Neuronal stem cell (in vitro differentiated cells): ENCODE data around the gene BRPF3.

Source experiments
- DNase-seq: peaks from one replicate; pipeline ENCODE4 v3.0.0-alpha.2; 2013; ENCODE audit warnings: low spot score
- H2AFZ ChIP-seq: one replicate; pipeline ENCODE4 v1.6.1; 2013; ENCODE audit warnings: mild to moderate bottlenecking, low read length, inconsistent platforms
- H2AK5ac ChIP-seq: 2 replicates; pipeline ENCODE4 v1.6.1; 2013; ENCODE audit warnings: low read depth, mild to moderate bottlenecking, inconsistent platforms, low read length, moderate library complexity, mixed read lengths
- H2BK120ac ChIP-seq: 2 replicates; pipeline ENCODE4 v1.6.1; 2013; ENCODE audit warnings: low read depth, mild to moderate bottlenecking, inconsistent platforms, low read length, moderate library complexity, mixed read lengths
- H2BK12ac ChIP-seq: one replicate; pipeline ENCODE4 v1.6.1; 2013; ENCODE audit warnings: low read length, inconsistent platforms
- H2BK15ac ChIP-seq: 2 replicates; pipeline ENCODE4 v1.6.1; 2013; ENCODE audit warnings: mild to moderate bottlenecking, low read length, inconsistent platforms, mixed read lengths
- H2BK5ac ChIP-seq: one replicate; pipeline ENCODE4 v1.6.1; 2013; ENCODE audit warnings: inconsistent platforms, mild to moderate bottlenecking, low read length, moderate library complexity
- H3K14ac ChIP-seq: one replicate; pipeline ENCODE4 v1.6.1; 2013; ENCODE audit warnings: low read length, inconsistent platforms
- H3K18ac ChIP-seq: 2 replicates; pipeline ENCODE4 v1.6.1; 2013; ENCODE audit warnings: low read length, inconsistent platforms
- H3K23ac ChIP-seq: 2 replicates; pipeline ENCODE4 v1.6.1; 2013; ENCODE audit warnings: low read depth, mild to moderate bottlenecking, mixed read lengths, low read length, inconsistent platforms; ENCODE audit not compliant: poor library complexity
- H3K27ac ChIP-seq: replicated peaks from 3 replicates; pipeline ENCODE4 v1.5.1; 2013; ENCODE audit warnings: low read length, inconsistent platforms
- H3K27me3 ChIP-seq, 3 experiments: 2 replicates each; pipeline ENCODE4 v1.6.1; 2013; ENCODE audit warnings: low read length in 3 of 3, mild to moderate bottlenecking in 2 of 3, inconsistent platforms in 1 of 3, low read depth in 1 of 3, mixed read lengths in 1 of 3, moderate library complexity in 1 of 3; ENCODE audit not compliant: control insufficient read depth in 3 of 3, insufficient read depth in 3 of 3
- H3K36me3 ChIP-seq, 2 donors: replicated peaks in 1 of 2; 2 replicates each; pipeline ENCODE4 v1.6.1; 2013; ENCODE audit warnings: low read length in 2 of 2; ENCODE audit not compliant: control insufficient read depth in 2 of 2, insufficient read depth in 2 of 2
- H3K4ac ChIP-seq: 2 replicates; pipeline ENCODE4 v1.6.1; 2013; ENCODE audit warnings: inconsistent platforms, mild to moderate bottlenecking, low read length, moderate library complexity
- H3K4me1 ChIP-seq, 2 donors: 1 replicate in 1 of 2; 2 replicates in 1 of 2; pipeline ENCODE4 v1.6.1; 2013; ENCODE audit warnings: low read length in 2 of 2, low read depth in 1 of 2; ENCODE audit not compliant: control insufficient read depth in 2 of 2, insufficient read depth in 1 of 2
- H3K4me2 ChIP-seq: one replicate; pipeline ENCODE4 v1.6.1; 2013; ENCODE audit warnings: mild to moderate bottlenecking, low read length, inconsistent platforms; ENCODE audit not compliant: insufficient read depth, poor library complexity, severe bottlenecking
- H3K4me3 ChIP-seq, 2 donors: 2 replicates each; pipeline ENCODE4 v1.5.1; 2013; ENCODE audit warnings: low read length in 2 of 2, mild to moderate bottlenecking in 2 of 2, inconsistent platforms in 1 of 2, moderate library complexity in 1 of 2
- H3K79me1 ChIP-seq: one replicate; pipeline ENCODE4 v1.6.1; 2013; ENCODE audit warnings: low read depth, mild to moderate bottlenecking, inconsistent platforms, low read length, moderate library complexity
- H3K9ac ChIP-seq: one replicate; pipeline ENCODE4 v1.6.1; 2013; ENCODE audit warnings: mild to moderate bottlenecking, low read depth, low read length, inconsistent platforms; ENCODE audit not compliant: poor library complexity
- H3K9me3 ChIP-seq, 2 donors: replicated peaks in 1 of 2; 2 replicates each; pipeline versions ENCODE3 to v1.6.1; 2013; ENCODE audit warnings: low read length in 2 of 2, mild to moderate bottlenecking in 2 of 2, inconsistent platforms in 1 of 2, low read depth in 1 of 2, mixed read lengths in 1 of 2, moderate library complexity in 1 of 2; ENCODE audit not compliant: control insufficient read depth in 2 of 2, insufficient read depth in 1 of 2
- H4K8ac ChIP-seq: one replicate; pipeline ENCODE4 v1.6.1; 2013; ENCODE audit warnings: low read depth, mild to moderate bottlenecking, inconsistent platforms, low read length, moderate library complexity
- H4K91ac ChIP-seq: one replicate; pipeline ENCODE4 v1.6.1; 2013; ENCODE audit warnings: low read length, low read depth, mild to moderate bottlenecking, inconsistent platforms; ENCODE audit not compliant: poor library complexity
- WGBS, 2 donors: extraction: QIAGEN DNeasy Blood & Tissue Kit; methylation state at CpG; one replicate each; pipeline ENCODE4 v1.1.7; 2013; ENCODE audit warnings: missing lambda C conversion rate in 2 of 2, mixed read lengths in 1 of 2; ENCODE audit not compliant: insufficient read length in 2 of 2, insufficient replicate concordance in 1 of 2; ENCODE audit errors: extremely low coverage in 2 of 2; 5-methylcytosine and 5-hydroxymethylcytosine counted together

The BRPF3 gene

GRCh38 chr6:36154286-36154685 lies 42.3 kb upstream of the BRPF3 start:
- H3K4me3 ChIP-seq = no peak overlapping the region
- H3K27ac ChIP-seq = no peak overlapping the region
- no peak overlapping the region for H3K9ac ChIP-seq
- peaks cover 0 to 8% (median 2%) of the 10 kb centered on the region in 3 experiments for H3K27me3 ChIP-seq
- no peak overlapping the region for H3K4me2 ChIP-seq
- H3K23ac ChIP-seq = no peak overlapping the region
- no peak overlapping the region for H2BK12ac ChIP-seq
- no peaks in the 10 kb centered on the region for H3K79me1 ChIP-seq
- H2BK15ac ChIP-seq = no peak overlapping the region
- no peak overlapping the region for H2AK5ac ChIP-seq
- no peak overlapping the region for H2BK120ac ChIP-seq
- H3K9me3 ChIP-seq = no peaks in the 10 kb centered on the region
- H3K36me3 ChIP-seq = no peaks in the 10 kb centered on the region
- no peak overlapping the region for H2AFZ ChIP-seq
- H4K8ac ChIP-seq = no peak overlapping the region
- H3K4me1 ChIP-seq = no peaks in the 10 kb centered on the region
- H3K4ac ChIP-seq = no peak overlapping the region
- WGBS, 2 donors = no CpG with 5 or more reads among the region's 2 CpGs
- DNase-seq = no peak
- no peak overlapping the region for H3K14ac ChIP-seq
- H2BK5ac ChIP-seq = no peak overlapping the region
- no peak overlapping the region for H4K91ac ChIP-seq
- H3K18ac ChIP-seq = no peak overlapping the region

GRCh38 chr6:36155662-36156061 lies 40.9 kb upstream of the BRPF3 start:
- H4K91ac ChIP-seq = no peak overlapping the region
- no peak overlapping the region for H3K4ac ChIP-seq
- H3K79me1 ChIP-seq = no peaks in the 10 kb centered on the region
- no peaks in the 10 kb centered on the region for H3K36me3 ChIP-seq
- no peaks in the 10 kb centered on the region for H3K9me3 ChIP-seq
- H3K23ac ChIP-seq = no peak overlapping the region
- H2BK15ac ChIP-seq = no peak overlapping the region
- no peak overlapping the region for H3K4me2 ChIP-seq
- no peak overlapping the region for H3K14ac ChIP-seq
- H2BK5ac ChIP-seq = no peak overlapping the region
- no peak overlapping the region for H3K18ac ChIP-seq
- no peak overlapping the region for H3K4me3 ChIP-seq
- H3K27me3 ChIP-seq = peaks cover 0 to 6% (median 0%) of the 10 kb centered on the region in 3 experiments
- WGBS, 2 donors = no CpG with 5 or more reads among the region's 2 CpGs
- no peak overlapping the region for H2AFZ ChIP-seq
- DNase-seq = no peak
- H3K4me1 ChIP-seq = no peaks in the 10 kb centered on the region
- H2AK5ac ChIP-seq = no peak overlapping the region
- H2BK12ac ChIP-seq = no peak overlapping the region
- H2BK120ac ChIP-seq = no peak overlapping the region
- no peak overlapping the region for H3K27ac ChIP-seq
- no peak overlapping the region for H4K8ac ChIP-seq
- no peak overlapping the region for H3K9ac ChIP-seq

- no peak overlapping the region for H4K91ac ChIP-seq
- H3K4me3 ChIP-seq = no peak overlapping the region
- no peak overlapping the region for H2BK5ac ChIP-seq
- no peak overlapping the region for H2BK12ac ChIP-seq
- no peak overlapping the region for H3K9ac ChIP-seq
- DNase-seq = no peak
- H3K79me1 ChIP-seq = no peaks in the 10 kb centered on the region
- H3K27me3 ChIP-seq = peaks cover 0 to 7% (median 0%) of the 10 kb centered on the region in 3 experiments
- no peak overlapping the region for H4K8ac ChIP-seq
- H3K27ac ChIP-seq = no peak overlapping the region
- H2BK15ac ChIP-seq = no peak overlapping the region
- no peak overlapping the region for H2BK120ac ChIP-seq
- H3K23ac ChIP-seq = no peak overlapping the region
- no peaks in the 10 kb centered on the region for H3K4me1 ChIP-seq
- no peak overlapping the region for H3K14ac ChIP-seq
- H3K36me3 ChIP-seq = no peaks in the 10 kb centered on the region
- no peaks in the 10 kb centered on the region for H3K9me3 ChIP-seq
- no peak overlapping the region for H2AFZ ChIP-seq
- no peak overlapping the region for H2AK5ac ChIP-seq
- H3K18ac ChIP-seq = no peak overlapping the region
- no CpG with 5 or more reads among the region's 4 CpGs for WGBS, 2 donors
- H3K4me2 ChIP-seq = no peak overlapping the region
- H3K4ac ChIP-seq = no peak overlapping the region
These were observed 36.3 kb upstream of the BRPF3 start for GRCh38 chr6:36160147-36160760.

DNA sequence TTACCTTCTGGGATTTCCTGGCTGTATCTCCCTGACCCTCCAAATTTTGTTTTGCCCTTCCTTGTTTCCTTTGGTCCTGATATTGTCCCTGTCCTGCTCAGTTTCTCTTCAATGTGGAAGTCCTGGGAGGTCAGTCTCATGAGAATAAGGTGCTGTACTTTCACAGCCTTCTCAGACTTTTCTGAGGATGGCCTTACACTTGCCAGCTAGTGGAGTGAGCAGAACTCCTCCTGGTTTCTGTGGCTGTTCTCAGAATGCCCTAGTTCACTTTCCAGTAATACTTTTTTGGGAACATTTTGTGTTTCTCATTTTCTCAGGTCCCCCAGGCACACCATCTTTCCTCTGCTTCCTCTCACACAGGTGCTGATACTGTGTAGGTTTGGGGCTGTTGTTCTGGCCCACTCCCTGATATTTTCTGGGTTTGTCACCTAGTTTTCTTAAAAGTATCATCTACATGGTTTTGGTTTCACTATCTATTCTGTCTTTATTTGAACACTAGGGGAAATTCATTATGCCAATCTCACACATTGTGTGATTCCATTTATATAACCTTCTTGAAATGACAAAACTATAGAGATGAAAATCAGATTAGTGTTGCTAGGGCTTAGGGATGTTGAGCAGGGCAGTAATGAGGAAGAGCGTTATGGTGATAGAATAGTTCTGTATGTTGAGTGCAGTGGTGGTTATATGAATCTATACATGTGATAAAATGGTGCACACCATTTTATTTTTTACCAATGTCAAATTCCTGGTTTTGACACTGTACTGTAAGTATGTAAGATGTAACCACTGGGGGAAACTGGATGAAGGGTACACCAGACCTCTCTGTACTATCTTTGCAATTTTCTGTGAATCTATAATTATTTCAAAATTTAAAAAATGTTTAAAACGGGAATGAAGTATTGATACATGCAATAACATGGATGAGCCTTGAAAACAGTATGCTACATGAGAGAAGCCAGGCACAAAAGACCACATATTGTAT lies 27.2 kb upstream of the BRPF3 start:
- Histone ChIP-seq H2AK5ac (no peak overlapping the region), H2BK15ac (no peak overlapping the region), H3K9me3 (no peaks in the 10 kb centered on the region), H3K4me3 (no peak overlapping the region), H3K27me3 (no peaks in the 10 kb centered on the region), H3K79me1 (no peaks in the 10 kb centered on the region), H3K23ac (no peak overlapping the region), H3K36me3 (no peaks in the 10 kb centered on the region), H3K4ac (no peak overlapping the region), H2BK12ac (no peak overlapping the region), H2AFZ (no peak overlapping the region), H4K8ac (no peak overlapping the region), H2BK5ac (no peak overlapping the region), H2BK120ac (no peak overlapping the region), H3K4me2 (no peak overlapping the region), H3K18ac (no peak overlapping the region), H4K91ac (no peak overlapping the region), H3K27ac (no peak overlapping the region), H3K14ac (no peak overlapping the region), H3K9ac (no peak overlapping the region), H3K4me1 (no peaks in the 10 kb centered on the region)
- 100% methylated on average over 1 of the region's 2 CpGs; no CpG with 5 or more reads in 1 of the 2 donors for WGBS, 2 donors
- no peak for DNase-seq
